ENCODE data around the gene NABP2. TPM values are rescaled to one million over a fixed set of nuclear protein-coding genes. Genes with fewer than 3 reads are reported as not detected.

The NABP2 gene
- total and polyA plus RNA-seq, 2 experiments from 2014 or later, result 25.5 to 27.8 TPM

DNA sequence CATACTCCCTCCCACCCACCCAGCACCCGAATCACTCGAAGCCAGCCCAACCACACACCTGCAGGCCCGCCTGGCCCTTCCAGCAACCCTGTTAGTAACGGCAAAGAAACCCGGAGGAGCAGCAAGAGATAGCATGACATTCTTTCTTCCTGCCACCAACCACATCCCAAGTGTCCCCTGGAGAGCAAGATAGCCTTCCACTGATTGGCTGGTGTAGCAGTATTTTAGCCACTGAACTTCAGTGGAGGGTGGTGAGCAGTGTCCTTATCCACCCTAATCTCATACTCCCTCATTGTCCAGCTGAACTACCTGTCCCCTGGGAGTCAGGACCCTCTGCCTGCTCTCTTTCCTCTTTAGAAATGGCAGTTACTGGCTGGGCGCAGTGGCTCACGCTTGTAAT, 4.9 kb downstream of the NABP2 start:
- ATAC-seq (no peak), DNase-seq (ENCODE audit: low spot score) (no peak)
- Mint-ChIP-seq H3K4me3 (no peak overlapping the region), H3K9me3 (no peaks in the 10 kb centered on the region), H3K36me3 (ENCODE audit: low read depth) (peaks cover 8% of the 10 kb centered on the region; the same call in 1 of the 3 replicates), H3K27ac (no peak overlapping the region), H3K27me3 (ENCODE audit: insufficient read depth, low read depth, poor library complexity) (no peaks in the 10 kb centered on the region), H3K4me1 (peaks cover 21% of the 10 kb centered on the region)
- H3K4me2 ChIP-seq, result no peak overlapping the region
- no peaks in the 10 kb centered on the region for H3K9me2 ChIP-seq (ENCODE audit: insufficient read depth)
- H3K4me3 ChIP-seq, result no peak overlapping the region
- H2AFZ ChIP-seq, result no peak overlapping the region
- peaks cover 8% of the 10 kb centered on the region for H3K4me1 ChIP-seq (ENCODE audit: insufficient read depth)
- no peak overlapping the region for H3K27ac ChIP-seq (ENCODE audit: low read depth)
- peaks cover 5% of the 10 kb centered on the region; the same call in 1 of the 2 replicates for H3K27me3 ChIP-seq (ENCODE audit: insufficient read depth)
- H3K79me2 ChIP-seq (replicated peaks; ENCODE audit: insufficient read depth), result no peaks in the 10 kb centered on the region
- H3K36me3 ChIP-seq (ENCODE audit: insufficient read depth), result no peaks in the 10 kb centered on the region
- TF ChIP-seq EZH2 (IDR thresholded peaks at IDR 0.05; ENCODE audit: low read depth, unreplicated experiment) (no peak), ZNF331 (CRISPR knock-in tag; IDR thresholded peaks at IDR 0.05; ENCODE audit: low read depth) (no peak), NANOG (IDR thresholded peaks at IDR 0.05; ENCODE audit: borderline replicate concordance) (no peak)
- H3F3A ChIP-seq (replicated peaks; ENCODE audit: low read depth), result 0 out of 2 replicates have a peak, but pooled peaks cover 3% of the 10 kb centered on the region
- H4K20me1 ChIP-seq (replicated peaks; ENCODE audit: insufficient read depth), result no peaks in the 10 kb centered on the region

DNA sequence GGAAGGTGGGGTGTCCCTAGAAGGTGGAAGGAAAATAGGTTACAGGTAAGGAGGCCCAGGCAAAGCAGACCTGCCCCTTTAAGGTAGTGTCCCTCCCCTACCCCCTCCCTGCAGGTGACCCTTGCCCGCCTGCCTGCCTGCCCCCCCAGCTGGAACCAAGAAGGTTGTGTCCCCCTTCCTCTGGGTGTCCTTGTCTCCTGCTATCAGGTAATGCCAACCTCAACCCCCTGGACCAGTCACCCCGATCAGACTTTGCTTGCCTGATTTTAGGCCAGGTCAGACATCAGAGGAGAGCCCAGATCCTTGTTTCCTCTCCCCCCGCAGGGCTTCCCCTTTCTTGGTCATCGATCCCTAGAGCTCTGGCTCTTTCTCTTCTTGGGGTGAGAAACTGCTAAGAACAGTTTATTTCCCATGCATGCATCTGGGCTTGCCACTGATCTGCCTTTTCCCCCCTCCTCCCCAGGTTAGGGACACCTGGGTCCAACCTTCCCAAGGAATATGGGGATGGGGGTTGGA, 5.8 kb downstream of the NABP2 start, which contains the start of gene SLC39A5:
Gene SLC39A5 (plus strand): TSS at position 136 of the 516 bp plus-strand sequence. CDS start 1,224 bp downstream, outside the sequence.
- Mint-ChIP-seq H3K4me3 (no peak within 1 kb of the TSS; the same call in 2 of the 3 replicates), H3K27ac (0 out of 2 replicates have a peak within 1 kb of the TSS, but pooled peaks have one; percentile 60), H3K4me1 (peaks cover 16% of the 10 kb centered on the region), H3K9me3 (no peaks in the 10 kb centered on the region), H3K27me3 (ENCODE audit: insufficient read depth, low read depth, poor library complexity) (peaks cover 4% of the 10 kb centered on the region), H3K36me3 (ENCODE audit: low read depth) (peaks cover 8% of the 10 kb centered on the region; the same call in 1 of the 3 replicates)
- Histone ChIP-seq H4K20me1 (replicated peaks; ENCODE audit: insufficient read depth) (no peaks in the 10 kb centered on the region), H2AFZ (no peak within 1 kb of the TSS), H3K4me3 (no peak within 1 kb of the TSS), H3K27me3 (ENCODE audit: insufficient read depth) (peaks cover 5% of the 10 kb centered on the region; the same call in 1 of the 2 replicates), H3K4me1 (ENCODE audit: insufficient read depth) (peaks cover 2% of the 10 kb centered on the region; the same call in 1 of the 2 replicates), H3K9me2 (ENCODE audit: insufficient read depth) (no peaks in the 10 kb centered on the region), H3K4me2 (no peak within 1 kb of the TSS), H3F3A (replicated peaks; ENCODE audit: low read depth) (0 out of 2 replicates have a peak, but pooled peaks cover 3% of the 10 kb centered on the region), H3K36me3 (ENCODE audit: insufficient read depth) (no peaks in the 10 kb centered on the region), H3K79me2 (replicated peaks; ENCODE audit: insufficient read depth) (no peaks in the 10 kb centered on the region), H3K27ac (ENCODE audit: low read depth) (no peak within 1 kb of the TSS)
- ATAC-seq (no peak), DNase-seq (ENCODE audit: low spot score) (no peak)
- TF ChIP-seq NANOG (IDR thresholded peaks at IDR 0.05; ENCODE audit: borderline replicate concordance) (no peak), POLR2AphosphoS5 (IDR thresholded peaks at IDR 0.05; ENCODE audit: low read depth) (no peak)

DNA sequence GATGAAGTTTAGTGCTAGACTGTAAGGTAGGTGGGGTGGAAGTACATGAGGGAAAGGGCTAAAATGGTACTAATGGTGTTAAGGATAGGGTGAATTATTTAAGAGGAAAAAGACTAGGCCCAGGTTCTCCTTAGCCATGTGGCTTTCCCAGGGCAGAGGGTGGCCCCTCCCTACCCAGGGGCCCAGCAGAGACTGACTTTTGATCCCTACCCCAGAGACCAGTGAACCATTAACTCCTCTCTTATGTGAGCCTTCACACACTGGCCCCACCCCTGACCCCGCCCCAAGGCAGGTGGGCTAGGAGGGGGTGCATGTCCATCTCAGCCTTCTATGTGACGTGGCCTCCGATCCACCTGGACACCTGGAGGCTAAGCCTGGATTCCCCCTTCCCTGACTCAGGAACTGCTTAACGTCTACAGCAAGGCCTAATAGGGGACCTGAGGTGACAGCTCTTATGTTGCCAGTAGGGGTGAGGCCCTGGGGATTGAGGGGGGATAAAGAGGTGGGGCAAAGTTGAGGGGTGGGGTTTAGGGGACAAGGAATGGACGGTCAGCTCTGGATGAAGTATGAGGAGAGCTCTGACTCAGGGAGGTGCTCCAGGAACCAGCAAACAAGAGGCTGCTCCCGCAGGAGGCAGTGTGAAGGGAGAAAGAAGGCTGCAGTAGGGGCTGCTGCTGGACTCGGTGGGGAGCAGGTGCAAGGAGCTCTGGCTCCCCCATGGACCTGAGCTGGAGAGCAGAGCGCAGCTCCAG, 6.5 kb downstream of the NABP2 start:
- Histone ChIP-seq H3K36me3 (ENCODE audit: insufficient read depth) (no peaks in the 10 kb centered on the region), H4K20me1 (replicated peaks; ENCODE audit: insufficient read depth) (no peaks in the 10 kb centered on the region), H3K4me2 (no peak overlapping the region), H3K27me3 (ENCODE audit: insufficient read depth) (peaks cover 5% of the 10 kb centered on the region; the same call in 1 of the 2 replicates), H3K9me2 (ENCODE audit: insufficient read depth) (no peaks in the 10 kb centered on the region), H2AFZ (no peak overlapping the region), H3K4me3 (no peak overlapping the region), H3F3A (replicated peaks; ENCODE audit: low read depth) (0 out of 2 replicates have a peak, but pooled peaks cover 3% of the 10 kb centered on the region), H3K27ac (ENCODE audit: low read depth) (no peak overlapping the region), H3K79me2 (replicated peaks; ENCODE audit: insufficient read depth) (no peaks in the 10 kb centered on the region), H3K4me1 (ENCODE audit: insufficient read depth) (no peaks in the 10 kb centered on the region)
- peaks cover 8% of the 10 kb centered on the region; the same call in 1 of the 3 replicates for H3K36me3 Mint-ChIP-seq (ENCODE audit: low read depth)
- H3K9me3 Mint-ChIP-seq, result no peaks in the 10 kb centered on the region
- DNase-seq (ENCODE audit: low spot score), result peak; percentile 33
- H3K4me1 Mint-ChIP-seq, result peaks cover 10% of the 10 kb centered on the region; the same call in 2 of the 3 replicates
- peaks cover 6% of the 10 kb centered on the region for H3K27me3 Mint-ChIP-seq (ENCODE audit: insufficient read depth, low read depth, poor library complexity)
- H3K4me3 Mint-ChIP-seq, result no peak overlapping the region; the same call in 2 of the 3 replicates
- ATAC-seq, result peak; percentile 40
- 0 out of 2 replicates have a peak overlapping the region, but pooled peaks have one; percentile 60 for H3K27ac Mint-ChIP-seq
- no peak for TF ChIP-seq STAT1 (IDR thresholded peaks at IDR 0.05; ENCODE audit: unreplicated experiment)
- TF ChIP-seq NANOG (IDR thresholded peaks at IDR 0.05; ENCODE audit: borderline replicate concordance), result no peak
- no peak for TF ChIP-seq ZNF331 (CRISPR knock-in tag; IDR thresholded peaks at IDR 0.05; ENCODE audit: low read depth)
- TF ChIP-seq, protein P1, sequence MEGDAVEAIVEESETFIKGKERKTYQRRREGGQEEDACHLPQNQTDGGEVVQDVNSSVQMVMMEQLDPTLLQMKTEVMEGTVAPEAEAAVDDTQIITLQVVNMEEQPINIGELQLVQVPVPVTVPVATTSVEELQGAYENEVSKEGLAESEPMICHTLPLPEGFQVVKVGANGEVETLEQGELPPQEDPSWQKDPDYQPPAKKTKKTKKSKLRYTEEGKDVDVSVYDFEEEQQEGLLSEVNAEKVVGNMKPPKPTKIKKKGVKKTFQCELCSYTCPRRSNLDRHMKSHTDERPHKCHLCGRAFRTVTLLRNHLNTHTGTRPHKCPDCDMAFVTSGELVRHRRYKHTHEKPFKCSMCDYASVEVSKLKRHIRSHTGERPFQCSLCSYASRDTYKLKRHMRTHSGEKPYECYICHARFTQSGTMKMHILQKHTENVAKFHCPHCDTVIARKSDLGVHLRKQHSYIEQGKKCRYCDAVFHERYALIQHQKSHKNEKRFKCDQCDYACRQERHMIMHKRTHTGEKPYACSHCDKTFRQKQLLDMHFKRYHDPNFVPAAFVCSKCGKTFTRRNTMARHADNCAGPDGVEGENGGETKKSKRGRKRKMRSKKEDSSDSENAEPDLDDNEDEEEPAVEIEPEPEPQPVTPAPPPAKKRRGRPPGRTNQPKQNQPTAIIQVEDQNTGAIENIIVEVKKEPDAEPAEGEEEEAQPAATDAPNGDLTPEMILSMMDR (conservative IDR thresholded peaks at IDR 0.05; ENCODE audit: low read depth in 2 of 2), result no peak
- TF ChIP-seq, protein P2, sequence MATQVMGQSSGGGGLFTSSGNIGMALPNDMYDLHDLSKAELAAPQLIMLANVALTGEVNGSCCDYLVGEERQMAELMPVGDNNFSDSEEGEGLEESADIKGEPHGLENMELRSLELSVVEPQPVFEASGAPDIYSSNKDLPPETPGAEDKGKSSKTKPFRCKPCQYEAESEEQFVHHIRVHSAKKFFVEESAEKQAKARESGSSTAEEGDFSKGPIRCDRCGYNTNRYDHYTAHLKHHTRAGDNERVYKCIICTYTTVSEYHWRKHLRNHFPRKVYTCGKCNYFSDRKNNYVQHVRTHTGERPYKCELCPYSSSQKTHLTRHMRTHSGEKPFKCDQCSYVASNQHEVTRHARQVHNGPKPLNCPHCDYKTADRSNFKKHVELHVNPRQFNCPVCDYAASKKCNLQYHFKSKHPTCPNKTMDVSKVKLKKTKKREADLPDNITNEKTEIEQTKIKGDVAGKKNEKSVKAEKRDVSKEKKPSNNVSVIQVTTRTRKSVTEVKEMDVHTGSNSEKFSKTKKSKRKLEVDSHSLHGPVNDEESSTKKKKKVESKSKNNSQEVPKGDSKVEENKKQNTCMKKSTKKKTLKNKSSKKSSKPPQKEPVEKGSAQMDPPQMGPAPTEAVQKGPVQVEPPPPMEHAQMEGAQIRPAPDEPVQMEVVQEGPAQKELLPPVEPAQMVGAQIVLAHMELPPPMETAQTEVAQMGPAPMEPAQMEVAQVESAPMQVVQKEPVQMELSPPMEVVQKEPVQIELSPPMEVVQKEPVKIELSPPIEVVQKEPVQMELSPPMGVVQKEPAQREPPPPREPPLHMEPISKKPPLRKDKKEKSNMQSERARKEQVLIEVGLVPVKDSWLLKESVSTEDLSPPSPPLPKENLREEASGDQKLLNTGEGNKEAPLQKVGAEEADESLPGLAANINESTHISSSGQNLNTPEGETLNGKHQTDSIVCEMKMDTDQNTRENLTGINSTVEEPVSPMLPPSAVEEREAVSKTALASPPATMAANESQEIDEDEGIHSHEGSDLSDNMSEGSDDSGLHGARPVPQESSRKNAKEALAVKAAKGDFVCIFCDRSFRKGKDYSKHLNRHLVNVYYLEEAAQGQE (IDR thresholded peaks at IDR 0.05; ENCODE audit: unreplicated experiment), result no peak
- no peak for TF ChIP-seq EZH2phosphoT487 (IDR thresholded peaks at IDR 0.05; ENCODE audit: unreplicated experiment)
- no peak for TF ChIP-seq EZH2 (IDR thresholded peaks at IDR 0.05; ENCODE audit: low read depth, unreplicated experiment)
- TF ChIP-seq CREB1 (CRISPR knock-in tag; IDR thresholded peaks at IDR 0.05; ENCODE audit: low read depth), result no peak
